Subcutaneous abdominal adipose tissue (tissue), 5 donors: ENCODE data around the gene ZRANB3.

Experiments used
- H3K27ac ChIP-seq: one replicate; pipeline ENCODE4 v1.7.0; 2013; ENCODE audit warnings: low read depth, mild to moderate bottlenecking, inconsistent platforms, low read length, moderate library complexity
- H3K27me3 ChIP-seq, 5 donors: one replicate each; pipeline ENCODE4 v1.7.0; 2013; ENCODE audit warnings: low read length in 5 of 5, inconsistent platforms in 1 of 5; ENCODE audit not compliant: control insufficient read depth in 5 of 5, insufficient read depth in 4 of 5
- H3K36me3 ChIP-seq, 5 donors: one replicate each; pipeline ENCODE4 v1.7.0; 2013; ENCODE audit warnings: low read length in 5 of 5; ENCODE audit not compliant: control insufficient read depth in 5 of 5, insufficient read depth in 5 of 5
- H3K4me1 ChIP-seq, 5 donors: one replicate each; pipeline ENCODE4 v1.7.0; 2013; ENCODE audit warnings: low read length in 5 of 5, mild to moderate bottlenecking in 3 of 5, moderate library complexity in 1 of 5; ENCODE audit not compliant: control insufficient read depth in 5 of 5, insufficient read depth in 5 of 5
- H3K4me3 ChIP-seq, 5 donors: one replicate each; pipeline ENCODE4 v1.7.0; 2013; ENCODE audit warnings: low read length in 5 of 5, low read depth in 1 of 5
- H3K9ac ChIP-seq, 5 donors: one replicate each; pipeline ENCODE4 v1.7.0; 2013; ENCODE audit warnings: low read length in 5 of 5, mild to moderate bottlenecking in 4 of 5, moderate library complexity in 3 of 5
- H3K9me3 ChIP-seq, 5 donors: one replicate each; pipeline ENCODE4 v1.7.0; 2013; ENCODE audit warnings: low read length in 5 of 5; ENCODE audit not compliant: control insufficient read depth in 5 of 5
- donor health status: healthy.
- donor health status: healthy.
- donor health status: healthy.
- donor health status: healthy.
- donor health status: healthy.

Gene ZRANB3

GRCh38 chr2:135245071-135245470, 285.9 kb downstream of the ZRANB3 start:
- Histone ChIP-seq H3K9me3 (peaks cover 0 to 4% (median 0%) of the 10 kb centered on the region in 5 donors), H3K4me3 (no peak overlapping the region), H3K27me3 (no peaks in the 10 kb centered on the region), H3K27ac (no peak overlapping the region), H3K4me1 (no peaks in the 10 kb centered on the region), H3K9ac (no peak overlapping the region), H3K36me3 (peaks cover 0 to 2% (median 0%) of the 10 kb centered on the region in 5 donors)

GRCh38 chr2:135238651-135239050, 292.4 kb downstream of the ZRANB3 start:
- no peaks in the 10 kb centered on the region for H3K4me1 ChIP-seq
- no peaks in the 10 kb centered on the region for H3K9me3 ChIP-seq
- no peak overlapping the region for H3K9ac ChIP-seq
- H3K36me3 ChIP-seq, result peaks cover 0 to 2% (median 0%) of the 10 kb centered on the region in 5 donors
- H3K4me3 ChIP-seq, result no peak overlapping the region
- H3K27me3 ChIP-seq, result no peaks in the 10 kb centered on the region
- H3K27ac ChIP-seq, result no peak overlapping the region

GRCh38 chr2:135230150-135230549, 300.9 kb downstream of the ZRANB3 start:
- H3K4me3 ChIP-seq, result no peak overlapping the region
- H3K27me3 ChIP-seq, result no peaks in the 10 kb centered on the region
- no peak overlapping the region for H3K27ac ChIP-seq
- no peaks in the 10 kb centered on the region for H3K9me3 ChIP-seq
- H3K4me1 ChIP-seq, result no peaks in the 10 kb centered on the region
- H3K36me3 ChIP-seq, result peaks cover 0 to 6% (median 3%) of the 10 kb centered on the region in 5 donors
- no peak overlapping the region for H3K9ac ChIP-seq

DNA sequence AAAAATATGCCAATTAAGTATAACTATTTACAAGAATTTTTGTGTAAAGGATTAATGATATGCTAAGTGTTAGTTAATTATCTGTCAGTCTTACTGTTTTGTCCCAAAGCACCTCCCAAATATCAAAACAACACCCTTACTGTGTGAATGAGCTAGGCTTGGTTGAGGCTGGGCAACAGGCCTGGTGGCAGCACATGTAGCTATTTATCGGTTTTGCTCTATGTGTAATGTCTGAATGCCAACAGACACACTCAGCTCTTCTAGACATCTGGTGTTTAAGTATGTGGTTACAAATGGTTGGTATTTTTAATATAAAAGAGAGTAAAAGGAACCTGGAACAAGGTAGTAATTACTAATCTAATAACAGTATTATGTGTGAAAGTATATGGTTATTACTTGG, 303.6 kb downstream of the ZRANB3 start:
- H3K36me3 ChIP-seq, result peaks cover 0 to 6% (median 3%) of the 10 kb centered on the region in 5 donors
- H3K4me3 ChIP-seq, result no peak overlapping the region
- H3K9ac ChIP-seq, result no peak overlapping the region
- no peak overlapping the region for H3K27ac ChIP-seq
- H3K4me1 ChIP-seq, result no peaks in the 10 kb centered on the region
- H3K27me3 ChIP-seq, result no peaks in the 10 kb centered on the region
- H3K9me3 ChIP-seq, result no peaks in the 10 kb centered on the region

DNA sequence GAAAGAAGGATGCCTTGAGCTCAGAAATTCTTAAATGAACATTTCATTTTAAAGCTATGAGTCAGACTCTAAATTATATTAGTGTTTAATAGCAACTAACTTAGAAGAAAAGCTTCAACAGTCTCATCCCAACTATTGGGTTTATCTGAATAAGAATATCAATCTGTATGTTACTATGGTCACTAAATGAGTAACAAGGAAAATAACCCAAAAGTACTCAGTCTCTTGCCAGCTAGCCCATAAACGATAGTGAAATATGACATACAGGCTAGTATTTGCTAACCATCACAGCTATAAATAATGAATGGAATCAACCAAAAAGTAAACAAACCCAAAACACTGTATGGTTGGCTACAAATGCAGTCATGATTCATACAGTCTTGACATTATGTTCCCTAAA, 304.1 kb downstream of the ZRANB3 start:
- H3K27ac ChIP-seq, result no peak overlapping the region
- no peaks in the 10 kb centered on the region for H3K9me3 ChIP-seq
- no peak overlapping the region for H3K9ac ChIP-seq
- H3K27me3 ChIP-seq, result no peaks in the 10 kb centered on the region
- peaks cover 0 to 6% (median 3%) of the 10 kb centered on the region in 5 donors for H3K36me3 ChIP-seq
- no peak overlapping the region for H3K4me3 ChIP-seq
- no peaks in the 10 kb centered on the region for H3K4me1 ChIP-seq

DNA sequence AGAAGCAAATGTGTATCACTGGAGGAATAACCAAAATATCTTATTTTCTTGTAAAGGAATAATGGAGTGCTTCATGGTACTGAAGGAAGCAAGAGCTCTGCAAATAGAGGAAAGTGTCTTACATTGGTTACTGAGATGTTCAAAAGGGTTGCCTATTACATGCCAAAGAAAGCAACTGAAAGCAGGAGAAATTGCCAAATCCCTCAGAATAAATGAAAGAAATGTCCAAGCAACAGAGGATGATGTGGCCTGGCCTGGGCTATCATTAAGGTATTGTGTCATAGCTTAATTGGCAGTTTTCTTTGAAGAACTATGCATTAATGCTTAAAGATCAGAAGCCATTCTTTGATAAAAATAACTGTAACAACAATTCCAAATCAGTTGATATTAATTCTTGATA, 305.2 kb downstream of the ZRANB3 start:
- H3K9ac ChIP-seq, result no peak overlapping the region
- no peaks in the 10 kb centered on the region for H3K4me1 ChIP-seq
- no peak overlapping the region for H3K27ac ChIP-seq
- peaks cover 0 to 6% (median 3%) of the 10 kb centered on the region in 5 donors for H3K36me3 ChIP-seq
- no peaks in the 10 kb centered on the region for H3K27me3 ChIP-seq
- no peaks in the 10 kb centered on the region for H3K9me3 ChIP-seq
- no peak overlapping the region for H3K4me3 ChIP-seq

- Histone ChIP-seq H3K27ac (no peak overlapping the region), H3K27me3 (no peaks in the 10 kb centered on the region), H3K9ac (no peak overlapping the region), H3K36me3 (peaks cover 0 to 4% (median 3%) of the 10 kb centered on the region in 5 donors), H3K4me3 (no peak overlapping the region), H3K4me1 (no peaks in the 10 kb centered on the region), H3K9me3 (no peaks in the 10 kb centered on the region)
Observed at GRCh38 chr2:135219226-135219625, 311.8 kb downstream of the ZRANB3 start.

- Histone ChIP-seq H3K4me1 (no peaks in the 10 kb centered on the region), H3K4me3 (no peak overlapping the region), H3K27me3 (no peaks in the 10 kb centered on the region), H3K9me3 (no peaks in the 10 kb centered on the region), H3K27ac (no peak overlapping the region), H3K36me3 (peaks cover 0 to 4% (median 3%) of the 10 kb centered on the region in 5 donors), H3K9ac (no peak overlapping the region)
Observed at GRCh38 chr2:135218426-135218825, 312.6 kb downstream of the ZRANB3 start.

- no peak overlapping the region for H3K9ac ChIP-seq
- H3K4me1 ChIP-seq, result no peaks in the 10 kb centered on the region
- no peaks in the 10 kb centered on the region for H3K27me3 ChIP-seq
- H3K27ac ChIP-seq, result no peak overlapping the region
- no peaks in the 10 kb centered on the region for H3K9me3 ChIP-seq
- H3K4me3 ChIP-seq, result no peak overlapping the region
- peaks cover 0 to 6% (median 3%) of the 10 kb centered on the region in 5 donors for H3K36me3 ChIP-seq
Observed at GRCh38 chr2:135212757-135213156, 318.3 kb downstream of the ZRANB3 start.

- no peak overlapping the region for H3K27ac ChIP-seq
- peaks cover 0 to 5% (median 3%) of the 10 kb centered on the region in 5 donors for H3K36me3 ChIP-seq
- no peaks in the 10 kb centered on the region for H3K9me3 ChIP-seq
- H3K4me1 ChIP-seq, result no peaks in the 10 kb centered on the region
- H3K9ac ChIP-seq, result no peak overlapping the region
- no peaks in the 10 kb centered on the region for H3K27me3 ChIP-seq
- no peak overlapping the region for H3K4me3 ChIP-seq
Observed at GRCh38 chr2:135208016-135208415, 323.0 kb downstream of the ZRANB3 start.

GRCh38 chr2:135203944-135204343, 327.1 kb downstream of the ZRANB3 start:
- H3K9me3 ChIP-seq, result no peaks in the 10 kb centered on the region
- H3K4me1 ChIP-seq, result no peaks in the 10 kb centered on the region
- H3K36me3 ChIP-seq, result peaks cover 0 to 8% (median 3%) of the 10 kb centered on the region in 5 donors
- H3K4me3 ChIP-seq, result no peak overlapping the region
- H3K27ac ChIP-seq, result no peak overlapping the region
- H3K9ac ChIP-seq, result no peak overlapping the region
- H3K27me3 ChIP-seq, result no peaks in the 10 kb centered on the region
